Measurements from ENCODE around the gene ACACA.
"Not testable (repeated sequence)": the region's sequence is repeated elsewhere in the genome, so short reads cannot be mapped to it uniquely, and the experiment has no call there.

The ACACA gene

GRCh38 chr17:37406635-37407461 is at the start of gene ACACA, which contains the start of gene TADA2A:
ACACA (minus strand) TSS chr17:37406836; CDS start chr17:37406299, 537 bp downstream.
TADA2A (plus strand) TSS chr17:37406886; CDS start chr17:37411366, 4,480 bp downstream.
- DNase-seq: peak; percentile 57 to 59

- no peak for DNase-seq
Measured at GRCh38 chr17:37450112-37450511, 43.5 kb upstream of the ACACA start.

- DNase-seq: no peak
Measured at GRCh38 chr17:37447641-37448040, 41.0 kb upstream of the ACACA start.

- DNase-seq: no peak
Measured at GRCh38 chr17:37446027-37446426, 39.4 kb upstream of the ACACA start.

- DNase-seq: not testable (repeated sequence)
Measured at GRCh38 chr17:37441369-37442014, 34.9 kb upstream of the ACACA start.

GRCh38 chr17:37440424-37440823 is 33.8 kb upstream of the ACACA start:
- no peak for DNase-seq

- no peak for DNase-seq
Measured at GRCh38 chr17:37438141-37438540, 31.5 kb upstream of the ACACA start.

GRCh38 chr17:37432671-37433070 is 26.0 kb upstream of the ACACA start:
- DNase-seq: no peak

- DNase-seq: no peak
Measured at GRCh38 chr17:37430051-37430627, 23.5 kb upstream of the ACACA start.

GRCh38 chr17:37429453-37429852 is 22.8 kb upstream of the ACACA start:
- no peak for DNase-seq

- DNase-seq: no peak
Measured at GRCh38 chr17:37429039-37429438, 22.4 kb upstream of the ACACA start.

- DNase-seq: no peak
Measured at GRCh38 chr17:37425268-37425667, 18.6 kb upstream of the ACACA start.

GRCh38 chr17:37422971-37423625 is 16.5 kb upstream of the ACACA start:
- no peak for DNase-seq

GRCh38 chr17:37417852-37418251 is 11.2 kb upstream of the ACACA start:
- DNase-seq: no peak

GRCh38 chr17:37413875-37414519 is 7.4 kb upstream of the ACACA start:
- no peak for DNase-seq

- DNase-seq: no peak
Measured at GRCh38 chr17:37410357-37410756, 3.7 kb upstream of the ACACA start.

- not testable (repeated sequence) for DNase-seq
Measured at GRCh38 chr17:37408145-37408479, 1.5 kb upstream of the ACACA start.

- DNase-seq: no peak
Measured at GRCh38 chr17:37405955-37406634, 541 bp downstream of the ACACA start.

- not testable (repeated sequence) for DNase-seq
Measured at GRCh38 chr17:37405522-37405921, 1.1 kb downstream of the ACACA start.

- DNase-seq: no peak
Measured at GRCh38 chr17:37400505-37400904, 6.1 kb downstream of the ACACA start.

GRCh38 chr17:37399265-37399803 is 7.3 kb downstream of the ACACA start:
- DNase-seq: no peak

GRCh38 chr17:37393352-37393751 is 13.3 kb downstream of the ACACA start:
- no peak for DNase-seq

Data from activated CD4-positive, alpha-beta T cell treated with anti-CD3 and anti-CD28 coated beads, Interleukin-2, amount 50 U/mL, for 4 hours (primary cell).